HEK293T (cell line): ENCODE results near the gene CHST11.

ENCODE experiments used
- FOXA1 ChIP-seq: fragments of 450-650 bp; IDR thresholded peaks from 2 replicates; pipeline ENCODE4 v1.6.1; 2016; ENCODE audit warnings: mild to moderate bottlenecking
- FOXK2 ChIP-seq: fragments of 450-650 bp; IDR thresholded peaks from 2 replicates; pipeline ENCODE4 v1.6.1; 2016; ENCODE audit warnings: mild to moderate bottlenecking
- FOXM1 ChIP-seq: fragments of 450-650 bp; IDR thresholded peaks from 2 replicates; pipeline ENCODE4 v1.6.1; 2017; ENCODE audit warnings: mild to moderate bottlenecking, borderline replicate concordance
- SUZ12 ChIP-seq: fragments of 450-650 bp; IDR thresholded peaks from 2 replicates; pipeline ENCODE4 v1.6.1; 2016; ENCODE audit warnings: mild to moderate bottlenecking

GRCh38 chr12:104805186-104805585, 348.4 kb downstream of the CHST11 start:
- TF ChIP-seq FOXM1 (no peak), FOXK2 (no peak), SUZ12 (no peak), FOXA1 (no peak)
